GM18861 (cell line): Measurements from ENCODE around the gene PNKD.
"Not testable (repeated sequence)": the region's sequence is repeated elsewhere in the genome, so short reads cannot be mapped to it uniquely, and the experiment has no call there.

Experiments used
- ATAC-seq: cut with Tn5 transposase; IDR thresholded peaks from one replicate; pipeline ENCODE4 v1.9.1; 2021; ENCODE audit not compliant: unreplicated experiment

PNKD gene

GRCh38 chr2:218291318-218292047 is 21.2 kb downstream of the PNKD start:
- ATAC-seq = no peak

DNA sequence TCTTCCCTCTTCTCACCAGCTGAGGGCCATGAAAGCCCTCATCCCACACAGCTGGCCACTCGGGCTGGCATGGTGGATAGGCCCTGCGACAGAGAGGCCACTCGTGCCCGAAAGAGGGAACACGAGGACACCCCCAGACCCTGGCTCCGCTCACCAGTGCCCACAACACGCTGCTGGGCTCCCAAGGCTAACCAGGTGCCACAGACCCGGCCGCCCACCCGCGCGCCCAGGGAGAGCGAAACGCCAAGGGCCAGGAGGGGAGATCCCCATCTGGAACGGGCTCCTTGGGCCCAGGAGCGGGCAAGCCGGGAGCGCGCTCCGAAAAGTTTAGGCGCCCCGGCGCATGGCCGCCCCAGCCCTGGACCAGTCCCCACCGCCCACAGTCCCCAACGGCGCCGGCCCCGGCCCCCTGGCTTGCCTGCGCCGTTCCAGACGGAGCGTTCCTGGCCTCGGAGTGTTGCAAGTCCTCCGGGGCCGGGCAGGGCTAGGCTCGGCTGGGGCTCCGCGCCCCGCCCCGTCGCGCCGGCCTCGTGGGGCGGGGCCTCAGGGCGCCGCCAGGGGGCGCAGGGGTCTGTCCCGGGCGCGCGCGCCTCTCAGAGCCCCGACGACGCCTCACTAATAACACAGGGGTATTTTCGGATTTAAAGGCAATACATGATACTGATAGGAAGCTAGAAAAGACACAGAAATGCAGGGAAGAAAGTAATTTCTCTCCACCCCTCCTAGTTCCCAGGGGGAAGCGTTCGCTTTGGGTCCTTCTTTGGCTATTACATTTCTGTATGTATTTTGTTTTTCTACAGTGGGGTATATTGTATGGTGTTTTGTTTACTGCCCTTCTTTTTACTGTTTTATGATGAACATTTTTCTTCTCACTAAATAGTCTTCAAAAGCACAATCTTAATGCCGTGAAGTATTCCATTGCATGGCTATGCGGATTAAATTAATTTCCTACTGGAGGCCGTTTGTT is 22.0 kb downstream of the PNKD start, which contains the start of gene TMBIM1:
Gene TMBIM1, minus strand, starts transcription at position 456 of the 967 bp plus-strand sequence. CDS start 10,362 bp downstream, outside the sequence.
- peak; percentile 57 for ATAC-seq

- ATAC-seq = no peak
Observed at GRCh38 chr2:218293715-218294429, 23.6 kb downstream of the PNKD start.

DNA sequence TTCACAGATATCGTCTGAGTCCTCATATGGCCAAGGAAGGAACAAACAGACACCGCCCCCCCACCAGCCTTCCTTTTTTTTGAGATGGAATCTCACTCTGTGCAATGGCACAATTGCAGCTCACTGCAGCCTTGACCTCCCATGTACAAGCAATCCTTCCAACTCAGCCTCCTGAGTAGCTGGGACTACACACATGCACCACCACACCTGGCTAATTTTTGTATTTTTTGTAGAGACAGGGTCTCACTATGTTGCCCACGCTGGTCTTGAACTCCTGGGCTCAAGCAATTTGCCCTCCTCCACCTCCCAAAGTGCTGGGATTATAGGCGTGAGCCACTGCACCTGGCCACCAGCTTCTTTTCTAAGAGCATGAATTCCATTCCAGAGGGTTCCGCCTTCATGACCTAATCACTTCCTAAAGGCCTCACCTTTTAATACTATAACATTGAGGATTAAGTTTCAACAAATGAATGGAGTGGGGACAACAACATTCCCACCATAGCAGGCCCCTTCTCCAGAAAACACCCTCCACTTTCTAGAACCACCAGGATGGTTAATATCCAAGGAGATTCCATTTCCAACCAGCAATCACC is 24.2 kb downstream of the PNKD start:
- ATAC-seq = no peak

GRCh38 chr2:218295029-218295428 is 24.7 kb downstream of the PNKD start:
- ATAC-seq = no peak

- no peak for ATAC-seq
Observed at GRCh38 chr2:218296200-218296599, 25.9 kb downstream of the PNKD start.

DNA sequence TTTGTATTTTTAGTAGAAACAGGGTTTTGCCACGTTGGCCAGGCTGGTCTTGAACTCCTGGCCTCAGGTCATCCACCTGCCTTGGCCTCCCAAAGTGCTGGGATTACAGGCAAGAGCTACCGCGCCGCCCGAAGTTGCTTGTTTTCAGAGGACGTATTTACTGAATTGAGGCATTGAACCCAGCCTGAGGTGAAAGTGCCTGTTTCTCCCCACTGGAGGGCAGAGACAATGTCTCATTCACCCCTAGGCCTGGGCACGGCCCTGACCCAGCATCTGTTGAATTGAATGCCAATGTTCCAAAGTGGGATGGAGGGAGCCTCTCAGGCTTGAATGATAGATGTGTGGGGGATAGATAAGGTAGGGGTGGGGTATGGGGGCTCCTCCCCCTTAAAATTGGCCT is 26.5 kb downstream of the PNKD start:
- no peak for ATAC-seq

GRCh38 chr2:218298314-218298875 is 28.1 kb downstream of the PNKD start:
- ATAC-seq = no peak

DNA sequence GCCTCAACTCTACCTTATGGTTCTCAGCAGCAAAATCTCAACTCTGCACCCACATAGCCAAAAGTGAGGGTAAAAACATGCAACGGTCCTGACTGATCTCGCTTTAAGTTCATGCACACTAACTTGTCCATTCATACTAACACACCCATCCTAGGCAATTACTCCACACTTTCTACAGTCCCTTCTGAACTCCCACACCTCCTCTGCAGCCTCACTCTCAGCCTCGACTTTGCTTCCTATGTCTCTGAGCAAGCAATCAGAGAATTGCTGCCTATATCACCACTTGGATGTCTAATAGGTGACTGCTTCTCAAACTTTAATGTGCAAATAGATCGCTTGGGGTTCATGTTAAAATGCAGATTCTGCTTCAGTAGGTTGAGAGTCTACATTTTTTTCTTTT is 29.8 kb downstream of the PNKD start:
- ATAC-seq = no peak

- ATAC-seq = peak; percentile 63
Observed at GRCh38 chr2:218301176-218301819, 31.0 kb downstream of the PNKD start.

GRCh38 chr2:218305383-218305782 is 35.1 kb downstream of the PNKD start:
- ATAC-seq = no peak

- no peak for ATAC-seq
Observed at GRCh38 chr2:218306184-218306920, 36.0 kb downstream of the PNKD start.

- no peak for ATAC-seq
Observed at GRCh38 chr2:218307415-218308090, 37.2 kb downstream of the PNKD start.

DNA sequence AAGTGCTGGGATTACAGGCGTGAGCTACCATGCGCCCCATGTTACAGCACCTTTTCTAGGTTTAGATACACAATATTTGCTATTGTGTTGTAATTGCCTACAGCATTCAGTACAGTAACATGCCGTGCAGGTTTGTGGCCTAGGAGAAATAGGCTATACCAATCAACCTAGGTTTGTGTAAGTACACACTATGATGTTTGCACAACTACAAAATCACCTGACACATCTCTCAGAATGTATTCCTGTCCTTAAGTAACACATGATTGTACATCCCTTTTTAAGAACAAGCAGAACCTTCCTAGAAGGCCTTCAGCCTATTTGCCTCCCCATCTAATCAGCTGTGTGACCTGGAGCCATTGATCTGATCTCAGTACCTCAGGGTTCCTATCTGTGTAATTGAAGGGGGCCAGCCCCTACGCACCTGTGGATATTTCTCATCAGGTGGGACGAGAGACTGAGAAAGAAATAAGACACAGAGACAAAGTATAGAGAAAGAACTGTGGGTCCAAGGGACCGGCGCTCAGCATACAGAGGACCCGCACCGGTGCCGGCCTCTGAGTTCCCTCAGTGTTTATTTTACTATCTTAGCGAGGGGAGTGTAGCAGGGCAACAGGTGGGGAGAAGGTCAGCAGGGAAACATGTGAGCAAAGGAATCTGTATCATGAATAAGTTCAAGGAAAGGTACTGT is 40.7 kb downstream of the PNKD start:
- no peak for ATAC-seq

DNA sequence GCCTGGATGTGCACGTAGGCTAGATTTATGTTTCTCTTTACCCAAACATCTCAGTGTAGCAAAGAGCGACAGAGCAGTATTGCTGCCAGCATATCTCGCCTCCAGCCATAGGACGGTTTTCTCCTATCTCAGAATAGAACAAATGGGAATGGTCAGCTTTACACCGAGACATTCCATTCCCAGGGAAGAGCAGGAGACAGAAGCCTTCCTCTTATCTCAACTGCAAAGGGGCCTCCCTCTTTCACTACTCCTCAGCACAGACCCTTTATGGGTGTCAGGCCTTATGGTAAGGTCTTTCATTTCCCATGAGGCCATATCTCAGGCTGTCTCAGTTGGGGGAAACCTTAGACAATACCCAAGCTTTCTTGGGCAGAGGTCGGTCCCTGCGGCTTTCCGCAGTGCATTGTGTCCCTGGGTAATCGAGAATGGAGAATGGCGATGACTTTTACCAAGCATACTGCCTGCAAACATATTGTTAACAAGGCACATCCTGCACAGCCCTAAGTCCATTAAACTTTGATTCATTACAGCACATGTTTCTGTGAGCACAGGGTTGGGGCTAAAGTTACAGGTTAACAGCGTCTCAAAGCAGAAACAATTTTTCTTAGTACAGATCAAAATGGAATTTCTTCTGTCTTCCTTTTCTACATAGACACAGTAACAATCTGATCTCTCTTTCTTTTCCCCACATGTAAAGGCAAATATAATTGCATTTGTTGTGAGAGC is 41.4 kb downstream of the PNKD start:
- not testable (repeated sequence) for ATAC-seq

DNA sequence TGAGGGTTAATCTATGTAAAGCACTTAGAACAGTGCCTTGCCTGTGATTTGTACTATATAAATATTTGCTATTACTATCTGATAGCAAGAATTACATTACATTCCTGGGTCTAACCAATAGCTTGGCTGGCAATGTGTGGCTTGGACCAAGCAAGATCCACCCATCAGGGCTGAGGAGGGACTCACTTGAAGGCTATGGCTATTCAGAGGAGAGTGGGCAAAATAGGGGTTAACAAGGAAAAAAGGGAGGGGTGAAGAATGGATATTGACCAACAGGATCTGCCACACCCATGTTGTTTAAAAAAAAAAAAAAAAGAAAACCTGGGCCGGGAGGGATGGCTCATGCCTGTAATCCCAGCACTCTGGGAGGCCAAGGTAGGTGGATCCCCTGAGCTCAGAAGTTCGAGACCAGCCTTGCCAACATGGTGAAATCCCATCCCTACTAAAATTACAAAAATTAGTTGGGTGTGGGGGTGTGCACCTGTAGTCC is 42.0 kb downstream of the PNKD start:
- ATAC-seq = no peak

DNA sequence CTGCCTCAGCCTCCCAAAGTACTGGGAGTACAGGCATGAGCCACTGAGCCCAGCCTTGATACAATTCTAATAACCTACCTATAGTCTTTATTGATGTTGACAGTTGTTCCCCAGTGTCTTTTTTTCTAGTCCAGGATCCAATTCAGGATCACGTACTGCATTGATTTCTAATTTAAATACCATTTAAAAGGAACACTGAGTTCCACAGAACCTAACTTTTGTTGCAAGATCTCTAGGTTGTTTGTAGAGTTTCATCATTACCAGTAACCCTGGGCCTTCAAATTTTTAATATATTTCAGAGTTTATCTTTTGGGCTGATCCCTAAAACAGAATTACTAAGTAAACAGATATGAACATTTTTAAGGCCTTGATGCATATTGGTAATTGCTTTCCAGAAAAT is 43.0 kb downstream of the PNKD start:
- no peak for ATAC-seq
